ENCODE results near the gene YJEFN3.

The YJEFN3 gene

DNA sequence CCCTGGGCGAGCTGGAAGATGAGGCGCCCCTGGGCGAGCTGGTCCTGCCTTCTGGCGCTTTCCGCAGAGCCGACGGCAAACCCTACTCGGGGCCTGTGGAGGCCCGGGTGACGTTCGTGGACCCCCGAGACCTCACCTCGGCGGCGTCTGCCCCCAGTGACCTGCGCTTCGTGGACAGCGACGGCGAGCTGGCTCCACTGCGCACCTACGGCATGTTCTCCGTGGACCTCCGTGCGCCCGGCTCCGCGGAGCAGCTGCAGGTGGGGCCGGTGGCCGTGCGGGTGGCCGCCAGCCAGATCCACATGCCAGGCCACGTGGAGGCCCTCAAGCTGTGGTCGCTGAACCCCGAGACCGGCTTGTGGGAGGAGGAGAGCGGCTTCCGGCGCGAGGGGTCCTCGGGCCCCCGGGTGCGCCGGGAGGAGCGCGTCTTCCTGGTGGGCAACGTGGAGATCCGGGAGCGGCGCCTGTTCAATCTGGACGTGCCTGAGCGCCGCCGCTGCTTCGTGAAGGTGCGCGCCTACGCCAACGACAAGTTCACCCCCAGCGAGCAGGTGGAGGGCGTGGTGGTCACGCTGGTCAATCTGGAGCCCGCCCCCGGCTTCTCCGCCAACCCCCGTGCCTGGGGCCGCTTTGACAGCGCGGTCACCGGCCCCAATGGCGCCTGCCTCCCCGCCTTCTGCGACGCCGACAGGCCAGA is 15.7 kb downstream of the YJEFN3 start:
- H3K4me3 ChIP-seq (ENCODE audit: low read length), result no peak overlapping the region
- peaks cover 4% of the 10 kb centered on the region for H3K4me1 ChIP-seq (ENCODE audit: control insufficient read depth, insufficient read depth, low read length)
- H3K27me3 ChIP-seq (replicated peaks; ENCODE audit: control insufficient read depth, insufficient read depth, low read length), result peaks cover 34% of the 10 kb centered on the region
- H3K9me3 ChIP-seq (ENCODE audit: control insufficient read depth, low read length), result no peaks in the 10 kb centered on the region
- no peak overlapping the region for H3K9ac ChIP-seq (ENCODE audit: low read length)
- DNase-seq (ENCODE audit: low read depth), result no peak
- H3K36me3 ChIP-seq (ENCODE audit: control insufficient read depth, insufficient read depth, low read length, severe bottlenecking), result no peaks in the 10 kb centered on the region

DNA sequence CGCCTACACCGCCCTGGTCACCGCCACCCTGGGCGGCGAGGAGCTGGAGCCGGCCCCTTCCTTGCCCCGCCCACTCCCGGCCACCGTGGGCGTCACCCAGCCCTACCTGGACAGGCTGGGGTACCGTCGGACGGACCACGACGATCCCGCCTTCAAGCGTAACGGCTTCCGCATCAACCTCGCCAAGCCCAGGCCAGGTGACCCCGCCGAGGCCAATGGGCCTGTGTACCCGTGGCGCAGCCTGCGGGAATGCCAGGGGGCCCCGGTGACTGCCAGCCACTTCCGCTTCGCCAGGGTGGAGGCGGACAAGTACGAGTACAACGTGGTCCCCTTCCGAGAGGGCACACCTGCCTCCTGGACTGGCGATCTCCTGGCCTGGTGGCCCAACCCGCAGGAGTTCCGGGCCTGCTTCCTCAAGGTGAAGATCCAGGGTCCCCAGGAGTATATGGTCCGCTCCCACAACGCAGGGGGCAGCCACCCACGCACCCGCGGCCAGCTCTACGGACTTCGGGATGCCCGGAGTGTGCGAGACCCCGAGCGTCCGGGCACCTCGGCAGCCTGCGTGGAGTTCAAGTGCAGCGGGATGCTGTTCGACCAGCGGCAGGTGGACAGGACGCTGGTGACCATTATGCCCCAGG is 16.4 kb downstream of the YJEFN3 start:
- no peak for DNase-seq (ENCODE audit: low read depth)
- Histone ChIP-seq H3K27me3 (replicated peaks; ENCODE audit: control insufficient read depth, insufficient read depth, low read length) (peaks cover 34% of the 10 kb centered on the region), H3K9me3 (ENCODE audit: control insufficient read depth, low read length) (no peaks in the 10 kb centered on the region), H3K36me3 (ENCODE audit: control insufficient read depth, insufficient read depth, low read length, severe bottlenecking) (no peaks in the 10 kb centered on the region), H3K4me1 (ENCODE audit: control insufficient read depth, insufficient read depth, low read length) (peaks cover 11% of the 10 kb centered on the region), H3K9ac (ENCODE audit: low read length) (no peak overlapping the region), H3K4me3 (ENCODE audit: low read length) (no peak overlapping the region)

DNA sequence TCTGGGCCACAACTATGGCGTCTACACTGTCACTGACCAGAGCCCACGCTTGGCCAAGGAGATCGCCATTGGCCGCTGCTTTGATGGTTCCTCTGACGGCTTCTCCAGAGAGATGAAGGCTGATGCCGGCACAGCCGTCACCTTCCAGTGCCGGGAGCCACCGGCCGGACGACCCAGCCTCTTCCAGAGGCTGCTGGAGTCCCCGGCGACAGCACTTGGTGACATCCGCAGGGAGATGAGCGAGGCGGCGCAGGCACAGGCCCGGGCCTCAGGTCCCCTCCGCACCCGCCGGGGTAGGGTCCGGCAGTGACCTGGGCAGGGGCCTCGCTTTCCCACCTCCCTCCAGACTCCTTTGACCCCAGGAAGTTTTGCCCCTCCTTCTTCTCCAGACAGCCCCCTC is 17.0 kb downstream of the YJEFN3 start:
- DNase-seq (ENCODE audit: low read depth), result no peak
- Histone ChIP-seq H3K27me3 (replicated peaks; ENCODE audit: control insufficient read depth, insufficient read depth, low read length) (peaks cover 31% of the 10 kb centered on the region), H3K9ac (ENCODE audit: low read length) (no peak overlapping the region), H3K4me1 (ENCODE audit: control insufficient read depth, insufficient read depth, low read length) (peaks cover 17% of the 10 kb centered on the region), H3K9me3 (ENCODE audit: control insufficient read depth, low read length) (no peaks in the 10 kb centered on the region), H3K36me3 (ENCODE audit: control insufficient read depth, insufficient read depth, low read length, severe bottlenecking) (no peaks in the 10 kb centered on the region), H3K4me3 (ENCODE audit: low read length) (no peak overlapping the region)

DNA sequence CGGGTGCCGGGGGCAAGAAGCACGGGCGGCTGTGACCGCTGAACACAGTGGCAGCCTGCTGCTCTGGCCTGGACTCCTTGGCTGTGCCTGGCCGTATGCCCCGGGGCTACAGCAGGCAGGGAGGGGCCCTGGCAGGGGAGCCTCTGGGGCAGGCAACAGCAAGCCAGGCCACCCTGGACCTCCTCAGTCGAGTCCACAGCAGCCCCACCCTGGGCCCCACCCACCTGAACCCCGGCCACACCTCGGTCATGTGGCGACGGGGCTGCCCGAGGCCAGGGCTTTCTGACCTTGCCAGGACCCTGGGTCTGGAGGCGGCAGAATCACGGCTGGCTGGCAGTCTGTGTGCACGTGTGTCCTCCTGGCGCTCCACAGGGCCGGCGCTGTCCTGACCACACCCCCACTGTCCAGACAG is 18.0 kb downstream of the YJEFN3 start:
- H3K4me1 ChIP-seq (ENCODE audit: control insufficient read depth, insufficient read depth, low read length), result peaks cover 17% of the 10 kb centered on the region
- no peaks in the 10 kb centered on the region for H3K9me3 ChIP-seq (ENCODE audit: control insufficient read depth, low read length)
- no peak overlapping the region for H3K9ac ChIP-seq (ENCODE audit: low read length)
- H3K36me3 ChIP-seq (ENCODE audit: control insufficient read depth, insufficient read depth, low read length, severe bottlenecking), result no peaks in the 10 kb centered on the region
- H3K4me3 ChIP-seq (ENCODE audit: low read length), result no peak overlapping the region
- DNase-seq (ENCODE audit: low read depth), result peak; percentile 46
- H3K27me3 ChIP-seq (replicated peaks; ENCODE audit: control insufficient read depth, insufficient read depth, low read length), result peaks cover 21% of the 10 kb centered on the region

DNA sequence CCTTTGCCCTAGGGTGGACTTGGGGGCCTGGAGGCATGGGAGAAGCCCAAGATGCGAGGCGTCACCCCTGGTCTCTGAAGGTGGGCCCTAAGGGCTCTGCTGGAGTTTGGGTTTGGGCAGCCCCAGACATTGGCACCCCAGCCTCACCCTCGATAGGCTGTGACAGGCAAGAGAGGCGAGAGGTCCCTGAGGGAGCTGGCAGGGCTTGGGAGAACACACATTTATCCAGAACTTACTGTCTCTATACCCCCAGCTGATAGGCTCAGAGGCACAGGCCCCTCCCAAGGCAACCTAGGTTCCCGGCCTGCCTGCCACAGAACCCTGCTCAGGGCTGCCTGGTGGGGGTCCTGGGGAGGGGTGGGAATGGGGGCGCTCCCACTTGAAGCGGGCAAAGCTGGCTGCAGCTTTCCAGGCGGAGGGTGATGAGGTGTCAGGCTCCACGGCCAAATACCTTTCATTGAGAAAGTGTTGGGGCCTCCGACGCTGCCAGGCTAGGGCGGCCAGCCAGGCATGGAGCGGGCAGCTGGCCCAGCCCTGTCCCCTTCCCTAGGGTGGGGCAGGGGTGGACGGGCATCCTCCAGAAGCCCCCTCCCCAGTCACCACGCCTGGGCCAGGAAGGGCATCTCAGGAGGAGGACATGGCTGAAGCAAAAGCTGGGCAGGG is 19.1 kb downstream of the YJEFN3 start:
- Histone ChIP-seq H3K9ac (ENCODE audit: low read length) (no peak overlapping the region), H3K36me3 (ENCODE audit: control insufficient read depth, insufficient read depth, low read length, severe bottlenecking) (no peaks in the 10 kb centered on the region), H3K27me3 (replicated peaks; ENCODE audit: control insufficient read depth, insufficient read depth, low read length) (peaks cover 13% of the 10 kb centered on the region), H3K4me3 (ENCODE audit: low read length) (no peak overlapping the region), H3K4me1 (ENCODE audit: control insufficient read depth, insufficient read depth, low read length) (peaks cover 17% of the 10 kb centered on the region), H3K9me3 (ENCODE audit: control insufficient read depth, low read length) (no peaks in the 10 kb centered on the region)
- DNase-seq (ENCODE audit: low read depth), result no peak

DNA sequence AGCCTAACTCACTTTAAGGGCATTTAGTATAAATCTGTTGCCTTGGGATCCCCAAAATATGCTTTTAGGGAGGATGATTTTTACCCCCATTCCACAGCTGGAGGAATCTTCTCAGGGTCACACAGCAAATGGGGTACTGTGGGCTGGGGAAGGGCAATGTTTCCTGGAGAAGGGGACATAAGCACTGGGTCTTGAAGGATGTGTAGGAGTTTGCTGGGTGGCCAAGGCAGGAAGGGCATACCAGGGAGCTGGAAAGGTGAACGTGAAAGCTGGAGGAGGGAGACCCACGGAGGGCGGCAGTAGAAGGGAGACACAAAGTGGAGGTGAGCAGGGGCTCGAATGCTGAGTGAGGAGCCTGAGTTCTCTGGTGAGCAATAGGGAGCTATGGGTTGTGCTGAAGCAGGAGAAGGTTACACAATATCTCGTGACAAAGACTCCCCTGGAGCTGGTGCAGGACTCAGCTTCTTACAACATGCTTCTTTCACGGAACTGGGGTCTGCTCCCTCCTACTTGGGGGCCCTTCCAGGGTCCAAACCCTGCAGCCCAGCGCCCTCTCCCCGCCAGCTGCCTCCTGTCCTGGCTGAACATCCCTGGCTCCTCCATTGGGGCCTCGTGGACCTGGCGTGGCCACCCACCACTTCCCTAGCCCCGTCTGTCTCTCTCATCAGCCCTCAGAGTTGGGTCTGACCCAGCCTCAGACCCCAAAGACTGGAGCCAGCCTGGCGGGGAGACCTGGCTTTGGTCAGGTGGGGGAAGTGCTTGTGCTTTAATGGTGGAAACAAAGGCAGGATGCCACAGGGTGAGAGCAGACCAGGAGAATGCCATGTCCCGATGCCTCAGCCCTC is 20.4 kb downstream of the YJEFN3 start:
- H3K27me3 ChIP-seq (replicated peaks; ENCODE audit: control insufficient read depth, insufficient read depth, low read length), result peaks cover 11% of the 10 kb centered on the region
- H3K9ac ChIP-seq (ENCODE audit: low read length), result no peak overlapping the region
- peaks cover 22% of the 10 kb centered on the region for H3K4me1 ChIP-seq (ENCODE audit: control insufficient read depth, insufficient read depth, low read length)
- no peak overlapping the region for H3K4me3 ChIP-seq (ENCODE audit: low read length)
- DNase-seq (ENCODE audit: low read depth), result peak; percentile 15
- H3K36me3 ChIP-seq (ENCODE audit: control insufficient read depth, insufficient read depth, low read length, severe bottlenecking), result no peaks in the 10 kb centered on the region
- H3K9me3 ChIP-seq (ENCODE audit: control insufficient read depth, low read length), result no peaks in the 10 kb centered on the region

DNA sequence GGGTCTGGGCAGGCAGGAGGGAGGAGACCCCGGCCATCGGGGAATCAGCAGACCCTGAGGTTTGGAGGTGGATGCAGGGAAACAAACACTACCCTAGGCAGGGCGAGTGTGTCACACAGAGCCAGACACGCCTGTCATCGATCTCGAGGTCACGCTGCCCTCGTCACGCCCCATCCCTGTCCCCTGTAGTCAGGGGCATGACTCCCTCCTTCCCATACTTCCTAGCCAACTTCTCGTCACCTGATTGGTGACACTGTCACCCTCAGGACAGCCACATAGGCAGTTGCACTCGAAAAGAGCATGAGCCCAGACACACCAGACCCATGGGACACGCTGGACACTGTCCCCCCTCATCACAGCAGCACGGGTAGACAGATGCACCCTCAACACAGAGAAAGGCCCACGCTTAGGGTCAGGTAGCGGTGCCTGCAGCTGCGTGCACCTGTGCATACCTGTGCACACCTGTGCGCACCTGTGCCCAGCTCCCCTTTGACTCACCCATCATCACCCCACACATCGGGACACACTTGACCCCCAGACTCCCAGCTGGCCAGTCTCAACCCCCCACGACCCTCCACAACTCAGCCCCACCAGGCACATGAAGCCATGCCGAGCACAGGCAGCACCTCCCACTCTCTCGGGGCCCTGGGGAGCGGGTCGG is 21.2 kb downstream of the YJEFN3 start:
- peaks cover 14% of the 10 kb centered on the region for H3K27me3 ChIP-seq (replicated peaks; ENCODE audit: control insufficient read depth, insufficient read depth, low read length)
- no peak overlapping the region for H3K4me3 ChIP-seq (ENCODE audit: low read length)
- H3K9me3 ChIP-seq (ENCODE audit: control insufficient read depth, low read length), result no peaks in the 10 kb centered on the region
- no peak for DNase-seq (ENCODE audit: low read depth)
- no peaks in the 10 kb centered on the region for H3K36me3 ChIP-seq (ENCODE audit: control insufficient read depth, insufficient read depth, low read length, severe bottlenecking)
- no peak overlapping the region for H3K9ac ChIP-seq (ENCODE audit: low read length)
- H3K4me1 ChIP-seq (ENCODE audit: control insufficient read depth, insufficient read depth, low read length), result peaks cover 22% of the 10 kb centered on the region

DNA sequence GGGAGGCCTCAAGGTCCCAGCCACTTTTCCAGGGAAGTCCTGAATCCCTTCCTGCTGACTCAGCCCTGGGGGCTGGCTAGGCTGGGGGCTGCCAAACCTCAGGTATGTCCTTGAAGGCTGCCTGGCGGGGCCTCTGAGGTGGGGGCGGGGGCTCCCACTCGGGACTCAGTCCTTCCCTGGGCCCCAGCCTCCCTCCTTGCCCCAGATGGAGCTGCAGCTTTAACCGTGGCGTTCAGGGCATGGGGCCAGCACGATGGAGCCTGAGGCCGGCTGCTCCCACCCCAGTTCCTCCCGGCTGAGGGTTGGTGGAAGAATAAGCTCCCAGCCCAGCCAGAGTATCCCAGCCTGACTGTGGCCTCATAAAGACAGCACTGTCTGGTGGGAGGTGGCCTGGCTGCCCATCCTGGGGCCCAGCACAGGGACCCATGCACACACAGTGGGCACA is 21.8 kb downstream of the YJEFN3 start:
- Histone ChIP-seq H3K4me1 (ENCODE audit: control insufficient read depth, insufficient read depth, low read length) (peaks cover 22% of the 10 kb centered on the region), H3K36me3 (ENCODE audit: control insufficient read depth, insufficient read depth, low read length, severe bottlenecking) (no peaks in the 10 kb centered on the region), H3K4me3 (ENCODE audit: low read length) (no peak overlapping the region), H3K9ac (ENCODE audit: low read length) (no peak overlapping the region), H3K27me3 (replicated peaks; ENCODE audit: control insufficient read depth, insufficient read depth, low read length) (peaks cover 14% of the 10 kb centered on the region), H3K9me3 (ENCODE audit: control insufficient read depth, low read length) (no peaks in the 10 kb centered on the region)
- peak; percentile 36 for DNase-seq (ENCODE audit: low read depth)

DNA sequence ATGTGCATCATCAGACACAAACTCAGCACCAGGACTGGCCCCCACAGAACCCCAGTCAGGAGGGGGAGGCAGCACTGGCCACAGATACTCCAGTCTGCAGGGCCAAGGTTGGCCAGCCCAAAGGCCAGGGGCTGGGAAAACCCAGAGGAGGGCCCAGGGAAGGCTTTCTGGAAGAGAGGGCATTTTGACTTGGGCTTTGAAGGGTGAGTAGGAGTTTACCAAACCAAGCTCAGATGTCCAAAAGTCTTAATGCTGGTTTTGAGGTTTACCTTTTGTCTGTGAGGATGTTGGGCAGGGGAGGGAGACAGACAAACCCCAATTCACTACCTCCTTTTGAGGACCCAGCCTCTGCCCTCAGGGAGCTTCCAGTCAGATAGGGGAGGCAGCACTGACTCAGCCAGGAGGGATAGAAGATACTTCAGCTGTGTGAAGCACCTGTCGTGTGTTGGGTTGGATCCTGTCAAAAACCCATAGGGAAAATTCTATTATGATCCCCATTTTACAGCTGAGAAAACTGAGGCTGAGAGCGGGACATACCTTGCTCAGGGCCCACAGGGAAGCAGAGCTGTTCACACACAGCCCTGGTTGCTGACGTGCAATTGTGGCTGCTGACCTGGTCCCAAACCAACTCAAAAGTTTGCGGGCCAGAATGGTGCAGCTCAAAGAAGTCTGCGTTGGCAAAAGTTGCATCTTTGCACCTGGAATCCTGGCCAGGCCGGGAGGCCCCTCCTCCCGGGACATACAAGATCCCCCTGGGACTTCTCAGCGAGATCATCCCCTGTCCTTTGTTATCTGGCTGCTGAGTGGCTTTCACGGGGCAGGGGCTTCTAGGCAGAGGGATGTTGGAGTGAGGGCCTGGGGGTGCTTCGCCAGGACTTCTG is 22.5 kb downstream of the YJEFN3 start:
- H3K4me1 ChIP-seq (ENCODE audit: control insufficient read depth, insufficient read depth, low read length), result peaks cover 22% of the 10 kb centered on the region
- DNase-seq (ENCODE audit: low read depth), result no peak
- H3K27me3 ChIP-seq (replicated peaks; ENCODE audit: control insufficient read depth, insufficient read depth, low read length), result peaks cover 14% of the 10 kb centered on the region
- H3K36me3 ChIP-seq (ENCODE audit: control insufficient read depth, insufficient read depth, low read length, severe bottlenecking), result no peaks in the 10 kb centered on the region
- no peaks in the 10 kb centered on the region for H3K9me3 ChIP-seq (ENCODE audit: control insufficient read depth, low read length)
- no peak overlapping the region for H3K4me3 ChIP-seq (ENCODE audit: low read length)
- no peak overlapping the region for H3K9ac ChIP-seq (ENCODE audit: low read length)

DNA sequence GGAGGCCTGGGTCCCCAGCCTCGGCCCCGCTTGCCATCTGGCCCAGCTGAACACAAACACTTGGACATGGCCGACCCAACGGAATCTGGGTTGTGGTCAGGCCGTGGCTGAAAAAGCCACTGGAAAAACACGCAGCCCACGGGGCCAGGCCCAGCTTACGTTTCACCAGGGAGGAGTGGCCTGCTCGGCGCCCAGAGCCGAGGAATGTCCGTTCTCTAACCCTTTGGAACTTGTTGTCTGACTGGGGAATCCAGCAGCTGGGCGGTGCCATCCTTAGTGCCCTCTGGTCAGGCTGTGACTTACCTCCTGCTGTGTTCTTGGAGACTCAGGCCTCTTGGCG is 23.1 kb downstream of the YJEFN3 start:
- peak; percentile 32 for DNase-seq (ENCODE audit: low read depth)
- Histone ChIP-seq H3K9ac (ENCODE audit: low read length) (no peak overlapping the region), H3K9me3 (ENCODE audit: control insufficient read depth, low read length) (no peaks in the 10 kb centered on the region), H3K36me3 (ENCODE audit: control insufficient read depth, insufficient read depth, low read length, severe bottlenecking) (no peaks in the 10 kb centered on the region), H3K27me3 (replicated peaks; ENCODE audit: control insufficient read depth, insufficient read depth, low read length) (peaks cover 14% of the 10 kb centered on the region), H3K4me3 (ENCODE audit: low read length) (no peak overlapping the region), H3K4me1 (ENCODE audit: control insufficient read depth, insufficient read depth, low read length) (peaks cover 18% of the 10 kb centered on the region)
